Fibroblast of skin of left biceps (primary cell): Measurements from ENCODE around the gene TRIM27.
A peak's percentile ranks its signal among the peaks of the same experiment; 100 is the strongest.
"Not testable (repeated sequence)": the region's sequence is repeated elsewhere in the genome, so short reads cannot be mapped to it uniquely, and the experiment has no call there.

ENCODE experiments used
- DNase-seq, 2 experiments: peaks; one replicate each; pipeline ENCODE4 v3.0.0-alpha.2; 2013; ENCODE audit warnings: low read depth in 2 of 2

The TRIM27 gene

GRCh38 chr6:28864326-28864923 is 59.4 kb downstream of the TRIM27 start:
- no peak for DNase-seq

- peak in 1 of 2 experiments; percentile 42 for DNase-seq
Measured at GRCh38 chr6:28863604-28864325, 60.0 kb downstream of the TRIM27 start.

- DNase-seq: no peak
Measured at GRCh38 chr6:28862077-28862476, 61.7 kb downstream of the TRIM27 start.

GRCh38 chr6:28861339-28861738 is 62.4 kb downstream of the TRIM27 start:
- no peak for DNase-seq

- DNase-seq: no peak
Measured at GRCh38 chr6:28860581-28860980, 63.2 kb downstream of the TRIM27 start.

- DNase-seq: no peak
Measured at GRCh38 chr6:28858963-28859362, 64.8 kb downstream of the TRIM27 start.

- DNase-seq: no peak
Measured at GRCh38 chr6:28856620-28857005, 67.2 kb downstream of the TRIM27 start.

GRCh38 chr6:28854405-28854804 is 69.4 kb downstream of the TRIM27 start:
- not testable (repeated sequence) for DNase-seq
